LHCN-M2 (cell line): ENCODE data around the gene CIT. TPM values are rescaled to one million over a fixed set of nuclear protein-coding genes. Genes with fewer than 3 reads are reported as not detected.

Source experiments
- DNase-seq: peaks from one replicate; pipeline ENCODE4 v3.0.0-alpha.2; 2012; ENCODE audit warnings: low read depth
- total RNA-seq: library from RNA; depleted of rRNA; stranded (reverse); fragments of >200 nt; gene quantifications from 2 replicates; pipeline ENCODE4 v1.2.3, GENCODE V29; 2014

The CIT gene
- total RNA-seq, 1 experiment from 2014 or later = 54.0 TPM

DNA sequence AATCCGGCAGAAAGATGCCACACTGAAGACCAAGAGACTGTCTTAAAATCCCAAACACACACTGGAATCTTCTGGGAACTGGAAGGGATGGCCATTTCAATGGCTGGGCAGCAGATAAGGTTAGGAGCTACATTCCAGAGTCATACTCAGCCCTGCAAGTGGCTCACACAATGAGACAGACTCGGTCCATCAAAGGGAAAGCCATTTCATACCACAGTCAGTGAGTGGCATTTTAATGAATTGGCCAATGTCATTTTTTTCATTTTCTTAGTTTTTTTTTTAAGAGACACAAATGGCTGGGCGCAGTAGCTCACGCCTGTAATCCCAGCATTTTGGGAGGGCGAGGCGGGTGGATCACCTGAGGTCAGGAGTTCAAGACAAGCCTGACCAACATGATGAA lies 17.9 kb downstream of the CIT start:
- no peak for DNase-seq

DNA sequence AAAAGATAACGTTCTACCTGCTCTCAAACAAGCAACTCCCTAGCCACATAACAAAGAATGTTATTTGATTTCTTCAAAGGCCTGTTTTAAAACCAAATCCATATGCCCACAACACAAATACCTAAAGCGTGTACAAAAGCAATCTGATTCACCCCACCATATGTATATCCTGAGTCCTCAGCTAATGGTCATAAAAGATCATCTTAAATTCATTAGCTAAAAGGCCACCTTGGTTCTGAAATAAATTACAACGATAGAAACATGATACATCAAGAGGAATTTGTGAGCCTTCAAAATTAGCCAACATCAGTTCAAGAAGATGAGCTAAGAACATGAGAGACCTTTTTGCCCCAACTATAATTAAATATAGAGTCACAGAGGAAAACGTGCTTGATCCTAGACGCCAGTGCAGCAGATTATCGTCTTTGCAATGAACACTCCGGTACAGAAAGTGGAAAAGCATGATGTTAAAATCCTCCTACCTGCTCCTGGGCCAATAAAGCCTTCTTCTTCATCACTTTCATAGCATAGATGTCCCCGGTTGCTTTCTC lies 20.0 kb downstream of the CIT start:
- no peak for DNase-seq

DNA sequence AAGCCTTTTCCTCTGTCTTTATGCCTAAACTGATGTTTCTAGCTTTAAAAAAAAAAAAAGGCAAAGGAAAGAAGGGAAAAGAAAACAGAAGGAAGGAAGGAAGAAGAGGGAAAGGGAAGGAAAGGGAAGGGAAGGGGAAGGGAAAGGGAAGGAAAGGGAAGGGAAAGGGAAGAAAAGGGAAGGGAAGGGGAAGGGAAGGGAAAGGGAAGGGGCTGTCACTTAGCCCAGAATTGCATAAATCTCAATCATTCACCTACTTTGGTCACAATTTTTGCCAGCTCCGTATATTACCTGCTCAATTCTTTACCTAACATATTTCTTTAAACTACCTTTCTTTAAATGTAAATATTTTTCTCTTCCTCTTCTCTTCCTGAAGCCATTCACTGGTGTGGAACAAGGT lies 26.8 kb downstream of the CIT start:
- DNase-seq = no peak

DNA sequence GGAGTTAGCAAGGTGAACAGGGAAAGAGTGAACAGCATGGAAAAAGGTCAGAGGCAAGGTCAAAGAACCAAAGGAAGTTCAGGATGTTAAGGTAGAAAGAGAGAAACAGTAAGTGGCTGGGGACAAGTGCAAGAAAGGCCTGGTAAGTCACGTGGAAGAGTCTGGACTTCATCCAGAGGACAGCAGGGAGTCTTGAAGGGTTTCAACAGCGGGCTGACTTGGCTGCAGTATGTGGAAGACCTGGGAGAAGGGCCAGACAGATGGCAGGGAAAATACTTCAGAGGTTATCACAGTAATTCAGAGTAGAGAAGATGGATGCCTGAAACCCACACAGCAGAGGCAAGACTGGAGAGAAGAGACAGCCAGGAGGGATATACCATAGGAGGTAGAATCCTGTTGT lies 34.0 kb downstream of the CIT start:
- DNase-seq = peak; percentile 70

DNA sequence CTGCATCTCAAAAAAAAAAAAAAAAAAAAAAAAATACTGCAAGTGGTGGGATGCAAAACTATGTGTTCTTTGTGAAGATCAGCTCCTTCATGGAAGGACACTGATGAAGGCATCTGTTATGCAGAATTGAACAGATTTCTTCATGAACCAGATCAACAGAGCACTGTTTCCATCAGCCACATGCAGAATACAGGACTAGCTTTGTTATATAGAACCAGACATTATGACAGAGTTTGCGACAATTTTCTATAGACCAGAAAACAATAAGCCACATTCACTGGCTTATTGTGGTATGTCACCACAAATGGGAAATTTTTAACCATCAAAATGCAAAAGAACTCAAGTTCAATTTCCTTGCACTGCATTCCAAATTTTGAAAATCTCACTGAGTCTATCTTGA lies 34.7 kb downstream of the CIT start:
- no peak for DNase-seq

DNA sequence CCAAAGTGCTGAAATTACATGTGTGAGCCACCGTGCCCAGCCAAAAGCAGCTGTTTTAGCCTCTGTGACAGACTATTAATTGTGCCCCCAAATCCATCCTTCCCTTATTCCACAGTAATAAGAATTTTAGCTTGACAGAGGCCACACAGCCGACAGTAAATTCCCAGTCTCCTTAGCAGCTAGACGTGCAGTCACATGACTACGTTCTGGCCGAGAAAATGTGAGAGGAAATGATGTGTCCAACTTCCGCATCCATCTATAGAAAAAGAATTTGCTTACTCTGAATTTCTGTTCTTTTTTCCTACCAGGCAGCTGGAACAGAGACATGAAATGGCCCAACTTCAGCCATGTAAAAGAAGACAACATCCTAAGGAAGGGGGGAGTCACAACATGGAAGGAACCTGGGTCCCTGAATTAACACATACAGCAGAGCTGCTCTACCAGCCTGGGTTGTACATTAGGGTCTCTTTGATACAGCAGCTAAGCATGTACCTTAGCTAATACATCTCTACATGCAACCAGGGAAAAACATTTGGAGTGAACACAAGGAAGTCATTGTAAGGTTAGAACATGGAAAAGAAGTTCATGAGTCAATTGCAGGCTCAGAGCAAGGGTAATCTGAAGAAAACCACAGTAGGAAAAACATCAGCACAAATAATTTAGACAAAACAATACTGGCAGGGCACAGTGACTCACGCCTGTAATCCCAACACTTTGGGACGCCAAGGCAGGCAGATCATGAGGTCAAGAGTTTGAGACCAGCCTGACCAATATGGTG lies 35.5 kb downstream of the CIT start:
- DNase-seq = peak; percentile 66

DNA sequence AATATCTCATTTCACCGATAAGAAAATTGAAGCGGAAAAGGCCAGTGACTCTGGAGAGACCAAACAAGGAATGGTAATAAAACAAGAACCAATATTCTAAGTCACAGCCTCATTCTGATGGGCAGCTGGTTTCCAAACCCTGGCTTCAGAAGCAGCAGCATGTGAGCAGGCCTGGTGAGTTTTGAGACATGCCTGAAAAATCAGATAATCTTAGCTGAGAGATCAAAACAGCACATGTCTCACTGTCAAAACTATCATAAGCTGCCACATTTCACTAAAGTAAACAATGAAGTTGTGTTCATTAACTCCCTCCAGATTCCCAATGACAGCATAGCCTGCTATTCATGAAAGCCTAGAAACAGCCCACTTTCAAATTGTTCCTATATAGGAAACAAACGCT lies 36.5 kb downstream of the CIT start:
- no peak for DNase-seq

DNA sequence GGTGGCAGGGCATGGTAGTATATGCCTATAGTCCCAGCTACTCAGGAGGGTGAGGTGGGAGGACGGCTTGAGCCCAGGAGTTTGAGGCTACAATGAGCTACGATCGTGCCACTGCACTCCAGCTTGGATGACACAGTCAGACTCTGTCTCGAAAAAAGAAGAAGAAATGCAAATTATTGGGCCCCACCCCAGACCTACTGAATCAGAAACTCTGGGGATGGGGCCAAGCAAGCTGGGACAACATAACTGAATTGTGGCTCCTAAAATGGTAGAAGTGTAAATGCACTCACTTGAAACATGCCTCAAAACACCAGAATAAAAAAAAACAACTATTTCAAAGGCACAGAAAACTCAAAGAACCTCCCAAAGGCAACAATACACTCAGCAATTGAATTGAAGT lies 37.0 kb downstream of the CIT start:
- DNase-seq = no peak

DNA sequence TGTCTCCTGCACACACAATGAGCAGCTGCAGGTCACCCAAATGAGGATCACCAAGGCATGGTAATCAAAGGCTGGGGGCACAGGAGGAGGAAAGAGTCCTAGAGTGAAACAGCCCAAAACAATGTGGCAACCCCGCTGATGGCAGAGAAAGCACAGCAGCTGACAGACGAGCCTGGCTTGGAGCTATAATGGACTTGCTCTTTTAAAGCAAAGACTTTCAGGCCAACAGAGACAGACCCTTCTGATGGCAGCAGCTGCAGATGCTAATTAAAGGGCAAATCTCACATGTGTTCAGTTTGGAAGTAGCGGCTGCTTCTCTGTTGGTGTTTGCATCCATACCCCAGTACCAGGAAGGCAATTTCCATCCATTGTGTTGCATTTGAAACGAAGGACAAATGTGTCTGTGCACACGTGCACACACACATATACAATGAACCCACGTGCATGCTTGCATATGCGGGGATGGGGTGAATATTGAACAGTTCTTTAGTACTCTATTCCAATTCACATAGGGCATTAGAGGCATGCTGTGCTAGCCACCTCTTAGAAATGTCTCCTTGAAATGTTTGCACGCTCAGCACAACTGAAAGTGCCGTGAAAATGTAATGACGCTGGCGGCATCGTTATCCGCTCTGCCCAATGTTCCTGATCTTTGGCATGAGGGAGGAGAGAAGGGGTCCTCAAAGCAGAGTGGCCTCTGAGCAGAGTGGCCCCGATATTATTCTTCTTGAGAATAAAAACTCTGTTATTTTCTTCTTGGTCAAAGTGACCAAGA lies 38.1 kb downstream of the CIT start:
- no peak for DNase-seq

DNA sequence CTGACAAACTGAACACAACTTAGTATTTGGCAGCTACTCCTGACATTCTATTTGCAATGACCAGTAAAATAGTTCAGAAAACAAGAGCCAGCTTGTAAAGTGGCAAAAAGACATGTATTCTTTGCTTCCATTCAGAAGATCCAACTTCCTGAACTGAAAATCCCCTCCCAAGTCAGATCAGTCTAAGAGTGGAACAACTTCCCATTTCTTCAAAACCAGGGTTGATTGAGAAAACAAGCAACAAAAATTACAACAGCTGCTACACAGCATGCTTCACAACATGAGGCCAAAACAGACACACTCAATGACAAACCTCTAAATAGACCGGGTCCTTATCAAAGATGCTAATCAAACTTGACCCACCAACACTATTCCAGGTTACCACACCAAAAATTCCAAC lies 40.3 kb downstream of the CIT start:
- no peak for DNase-seq

DNA sequence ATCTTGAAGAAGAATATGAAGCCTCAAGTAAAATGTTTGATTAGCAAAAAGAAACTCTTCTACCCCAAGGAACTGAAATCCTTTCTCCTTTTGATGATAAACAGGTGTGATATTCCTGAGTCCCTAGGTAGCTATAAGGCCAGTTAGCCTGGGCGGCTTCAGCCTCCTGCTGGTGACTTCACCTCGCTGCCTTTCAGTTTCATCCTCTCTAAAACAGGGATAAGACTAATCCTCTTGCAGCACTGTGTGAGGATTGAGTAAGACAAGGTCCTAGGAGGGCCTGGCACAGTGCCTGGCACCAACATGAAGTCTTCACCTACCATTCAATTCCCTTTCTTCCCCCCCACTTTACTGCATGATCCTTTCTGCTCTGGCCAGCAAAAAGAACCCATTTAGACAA lies 42.1 kb downstream of the CIT start:
- no peak for DNase-seq

DNA sequence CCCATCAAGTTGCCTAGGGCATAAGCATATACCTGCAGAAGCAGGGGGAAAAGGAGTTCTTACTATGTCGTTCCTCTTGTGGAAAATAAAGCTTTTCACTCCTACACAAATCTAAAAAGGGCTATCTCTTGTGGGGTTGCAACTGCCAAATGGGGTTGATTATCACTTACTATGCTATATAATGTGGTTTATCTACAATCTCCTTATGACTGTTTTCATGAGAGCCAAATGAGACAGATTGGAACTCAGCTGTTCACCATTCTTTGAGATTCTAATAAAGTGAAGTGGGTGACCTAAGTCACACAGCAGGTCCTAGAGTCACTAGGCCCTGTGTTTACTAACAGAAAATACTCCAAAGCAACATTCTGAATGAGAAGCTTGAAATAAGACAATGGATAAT lies 47.7 kb downstream of the CIT start:
- no peak for DNase-seq

DNA sequence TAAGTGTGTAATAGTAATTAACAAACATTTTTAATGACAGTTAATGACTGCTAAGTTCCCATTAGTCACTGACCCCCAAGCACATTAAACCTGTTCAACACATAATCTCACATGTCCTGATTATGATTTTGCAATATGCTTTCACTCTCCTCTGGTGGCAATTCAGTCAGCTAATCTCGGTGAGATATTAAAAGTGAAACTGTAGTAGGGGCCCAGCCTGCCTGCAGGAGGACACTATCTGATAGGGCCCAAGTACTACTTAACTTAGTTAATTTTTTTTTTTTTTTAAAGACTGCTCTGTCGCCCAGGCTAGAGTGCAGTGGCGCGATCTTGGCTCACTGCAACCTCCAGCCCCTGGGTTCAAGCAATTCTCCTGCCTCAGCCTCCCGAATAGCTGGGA lies 48.8 kb downstream of the CIT start:
- DNase-seq = no peak

DNA sequence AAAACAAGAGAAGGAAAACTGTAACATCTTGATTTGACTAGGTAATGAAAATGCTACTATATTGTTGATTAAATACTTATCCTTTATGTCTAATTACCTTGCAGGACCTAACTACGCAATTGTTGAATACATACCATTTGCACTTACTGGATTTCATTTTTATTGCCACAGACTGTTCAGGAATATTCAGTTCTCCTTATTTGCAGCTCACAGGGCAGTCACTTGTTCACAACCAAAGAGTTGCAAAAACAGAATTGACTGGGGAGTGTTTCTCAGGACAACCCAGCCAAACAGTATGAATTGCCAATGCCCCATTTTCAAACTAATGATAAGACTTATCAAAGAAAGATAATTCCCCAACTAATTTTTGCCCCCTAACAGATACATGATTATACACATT lies 49.4 kb downstream of the CIT start:
- DNase-seq = no peak

DNA sequence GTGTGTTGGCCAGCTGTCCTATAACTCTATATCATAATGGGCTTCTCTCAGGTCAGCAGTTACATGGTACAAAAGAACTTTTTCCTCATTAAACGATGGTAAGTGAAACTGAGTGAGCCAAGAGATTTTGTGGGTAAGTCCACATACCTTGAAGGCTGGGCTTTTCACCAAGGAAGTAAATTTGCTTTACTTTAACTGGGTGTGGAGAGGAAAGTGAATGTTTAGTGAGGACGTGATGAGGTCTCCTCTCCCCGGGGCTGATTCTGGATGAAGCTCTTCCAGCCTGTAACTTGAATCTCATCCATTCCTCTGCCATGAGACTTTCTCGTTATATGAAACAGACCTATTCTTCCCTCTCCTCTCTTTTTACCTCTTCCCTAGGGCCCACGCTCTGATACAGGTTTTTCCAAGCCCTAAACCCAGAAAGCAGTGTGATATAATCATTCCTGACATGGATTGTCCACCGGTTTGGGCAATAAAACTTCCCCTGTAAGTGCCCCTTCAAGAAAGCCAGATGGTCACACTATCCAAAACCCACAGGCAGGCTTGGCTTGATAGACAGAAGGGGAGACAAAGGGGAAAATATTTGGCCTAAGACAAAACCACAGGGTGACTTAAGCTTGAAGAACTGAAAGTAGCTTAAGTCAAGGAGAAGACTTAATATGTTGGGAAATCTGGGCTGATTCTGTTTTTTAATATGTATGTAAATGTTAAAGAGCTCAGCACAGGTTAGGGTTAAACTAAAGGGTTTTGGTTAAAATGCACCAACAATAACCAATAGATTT lies 50.3 kb downstream of the CIT start:
- no peak for DNase-seq

DNA sequence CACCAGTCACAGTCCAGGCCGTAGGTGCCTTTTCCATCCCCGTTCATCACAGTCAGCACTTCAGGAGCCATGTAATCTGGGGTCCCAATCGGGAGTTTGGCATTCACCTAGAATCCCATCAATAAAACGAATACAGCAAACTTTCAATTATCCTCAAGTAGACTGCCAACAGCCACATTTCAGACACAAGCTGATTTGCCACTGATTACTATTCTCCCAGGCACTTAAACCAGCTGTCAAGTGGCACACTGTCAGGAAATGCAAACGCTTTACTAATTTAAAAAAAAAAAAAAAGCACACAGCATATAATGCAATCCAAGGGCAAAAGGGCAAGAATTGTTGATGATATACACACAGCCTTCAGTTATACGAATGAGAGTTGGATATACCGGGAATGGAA lies 51.9 kb downstream of the CIT start:
- DNase-seq = no peak

DNA sequence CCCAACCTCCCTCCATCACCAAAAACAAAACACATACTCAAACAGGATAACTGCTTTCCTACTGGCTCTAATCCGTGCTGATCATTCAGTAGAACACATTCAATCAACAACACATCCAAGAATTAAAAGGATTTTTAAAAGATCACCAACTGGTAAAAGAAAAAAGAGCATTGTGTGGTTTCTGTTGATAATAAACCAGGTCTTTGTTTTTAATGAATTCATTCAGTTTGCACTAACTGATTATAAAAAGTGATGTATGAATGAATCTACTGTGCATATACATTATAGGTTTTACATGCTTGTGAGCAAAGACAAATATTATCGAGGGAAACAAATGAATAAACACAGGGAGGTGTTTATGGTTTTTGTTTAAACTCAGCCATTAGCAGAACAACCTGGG lies 55.1 kb downstream of the CIT start:
- DNase-seq = no peak

DNA sequence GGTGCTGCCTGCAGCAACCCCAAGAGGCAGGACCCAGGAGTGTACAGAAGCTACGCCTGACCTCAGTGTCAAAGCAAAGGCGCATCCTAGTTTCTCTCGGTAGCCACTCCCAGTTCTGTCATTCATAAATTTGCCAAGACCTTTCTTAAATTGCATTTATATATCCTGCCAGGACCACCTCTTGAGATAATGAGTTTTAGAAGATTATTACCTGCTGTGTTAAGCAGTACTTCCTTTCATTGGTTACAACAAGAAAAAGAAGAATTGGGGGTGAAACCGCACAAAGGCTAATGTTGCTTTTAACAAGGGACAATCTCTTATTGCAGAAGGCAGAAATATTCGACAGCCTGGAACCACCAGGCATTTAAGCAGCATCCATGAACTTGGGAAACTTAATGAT lies 57.8 kb downstream of the CIT start:
- DNase-seq = no peak

DNA sequence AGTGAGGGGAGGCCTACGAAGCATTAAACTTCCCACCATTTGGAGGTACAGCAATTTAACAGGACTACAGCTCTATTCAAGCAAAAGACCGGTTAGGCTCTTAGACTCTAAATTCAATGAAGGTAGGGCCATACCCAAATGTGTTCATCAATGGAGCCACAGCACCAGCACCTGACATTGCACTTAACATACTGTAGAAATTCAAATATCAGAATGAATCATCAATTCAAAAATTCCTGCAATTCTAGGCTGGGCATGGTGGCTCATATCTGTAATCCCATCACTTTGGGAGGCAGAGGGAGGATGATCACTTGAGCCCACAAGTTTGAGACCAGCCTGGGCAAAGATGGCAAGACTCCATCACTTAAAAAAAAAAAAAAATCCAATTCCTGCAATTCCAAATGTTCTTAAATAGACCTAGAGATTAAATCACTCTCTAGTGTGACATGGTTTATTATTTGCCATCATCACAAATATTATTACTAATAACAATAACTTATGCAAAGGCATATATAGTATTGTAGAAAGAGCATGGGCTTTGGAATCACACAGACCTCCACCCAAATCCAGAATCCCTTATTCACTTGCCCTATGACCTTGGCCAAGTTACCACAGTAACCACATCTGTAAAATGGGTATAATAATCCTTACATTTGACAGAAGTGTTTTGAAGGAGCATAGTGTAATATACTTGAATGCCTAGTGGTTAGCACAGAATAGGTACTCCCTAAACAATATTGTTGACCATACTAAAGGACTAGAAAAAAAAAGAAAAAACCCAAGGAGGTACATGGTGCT lies 59.4 kb downstream of the CIT start:
- no peak for DNase-seq

DNA sequence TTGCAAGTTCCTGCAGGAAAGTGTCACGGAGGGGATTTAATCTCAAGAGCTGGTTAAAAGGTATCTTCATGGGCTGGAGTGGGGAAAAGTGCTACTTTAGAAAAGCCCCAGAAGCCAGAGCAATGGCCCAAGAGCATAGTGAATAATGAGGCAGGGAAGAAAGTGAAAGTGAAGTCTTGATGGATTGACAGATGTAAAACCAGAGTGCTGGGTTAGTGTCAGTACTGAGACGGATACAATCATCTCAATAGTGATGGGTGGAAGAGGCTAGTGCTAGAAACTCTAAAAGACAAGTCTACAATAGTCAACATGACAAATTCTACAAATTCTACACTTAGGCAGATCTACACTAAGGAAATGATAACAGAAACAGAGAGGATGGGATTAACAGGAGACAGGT lies 68.1 kb downstream of the CIT start:
- no peak for DNase-seq

DNA sequence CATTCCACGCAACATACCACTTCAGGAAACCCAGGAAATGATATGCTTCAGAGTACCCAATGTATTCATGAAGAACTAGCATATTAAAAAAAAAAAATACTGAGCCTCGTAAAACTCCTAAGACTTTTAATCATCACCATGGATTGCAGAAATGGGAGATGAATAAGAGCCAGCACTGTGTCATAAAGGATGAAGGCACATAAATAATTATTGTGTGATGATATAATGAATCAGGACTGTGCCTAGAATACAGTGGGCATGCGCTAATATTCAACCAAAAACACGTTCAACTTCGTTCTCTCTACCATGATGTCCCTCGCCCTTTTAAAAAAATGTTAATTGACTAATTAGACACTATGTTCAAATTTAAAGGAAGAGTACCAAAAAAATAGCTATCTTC lies 68.7 kb downstream of the CIT start:
- DNase-seq = peak; percentile 62
